NCI-H82 (cell line): ENCODE results near the gene PLA2G7.

Source experiments
- DNase-seq: peaks from one replicate; lab custom pipeline; 2025; lab: John Stamatoyannopoulos, UW

The PLA2G7 gene

GRCh38 chr6:46688966-46689335 lies 46.2 kb downstream of the PLA2G7 start:
- no peak for DNase-seq

DNA sequence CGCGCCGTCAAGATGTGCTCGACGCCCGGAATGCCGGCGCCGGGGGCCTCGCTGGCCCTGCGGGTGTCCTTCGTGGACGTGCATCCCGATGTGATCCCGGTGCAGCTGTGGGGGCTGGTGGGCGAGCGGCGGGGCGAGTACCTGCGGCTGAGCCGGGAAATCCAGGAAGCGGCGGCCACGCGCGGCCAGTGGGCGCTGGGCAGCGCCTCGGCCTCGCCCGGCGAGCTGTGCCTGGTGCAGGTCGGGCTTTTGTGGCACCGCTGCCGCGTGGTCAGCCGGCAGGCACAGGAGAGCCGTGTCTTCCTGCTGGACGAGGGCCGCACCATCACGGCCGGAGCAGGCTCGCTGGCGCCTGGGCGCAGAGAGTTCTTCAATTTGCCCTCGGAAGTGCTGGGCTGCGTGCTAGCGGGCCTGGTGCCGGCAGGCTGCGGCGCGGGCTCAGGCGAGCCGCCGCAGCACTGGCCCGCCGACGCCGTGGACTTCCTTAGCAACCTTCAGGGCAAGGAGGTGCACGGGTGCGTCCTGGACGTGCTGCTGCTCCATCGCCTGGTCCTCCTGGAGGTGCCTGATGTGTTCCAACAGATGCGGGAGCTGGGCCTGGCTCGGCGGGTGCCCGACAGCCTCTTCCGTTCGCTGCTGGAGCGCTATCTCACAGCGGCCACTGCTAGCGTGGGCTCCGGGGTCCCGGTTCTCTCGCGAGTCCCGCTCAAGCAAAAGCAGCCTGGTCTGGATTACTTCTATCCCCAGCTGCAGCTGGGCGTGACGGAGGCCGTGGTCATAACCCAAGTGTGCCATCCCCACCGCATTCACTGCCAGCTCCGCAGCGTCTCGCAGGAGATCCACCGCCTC lies 46.8 kb downstream of the PLA2G7 start:
- DNase-seq = no peak

- no peak for DNase-seq
These were observed 47.5 kb downstream of the PLA2G7 start, which contains the start of gene TDRD6 for GRCh38 chr6:46687619-46688097. TSS of gene TDRD6 (plus strand) at chr6:46687885. CDS start at chr6:46688129, 244 bp downstream.

DNA sequence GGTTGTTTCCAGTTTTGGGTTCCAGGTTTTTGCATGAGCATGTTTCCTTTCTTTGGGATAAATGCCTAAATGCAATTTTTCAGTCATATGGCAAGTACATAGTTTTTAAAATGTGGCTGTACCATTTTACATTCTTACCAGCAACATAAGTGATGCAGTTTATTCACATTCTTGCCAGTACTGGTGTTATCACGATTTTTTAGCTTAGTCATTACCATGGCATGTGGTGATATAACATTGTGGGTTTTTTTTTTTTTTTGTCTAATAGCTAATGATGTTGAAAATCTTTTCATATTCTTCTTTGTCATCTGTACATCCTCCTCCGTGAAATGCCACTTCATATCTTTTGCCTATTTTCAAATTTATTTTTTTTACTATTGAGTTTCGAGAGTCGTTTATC lies 50.4 kb downstream of the PLA2G7 start:
- DNase-seq = no peak

- peak; percentile 34 for DNase-seq
These were observed 57.9 kb downstream of the PLA2G7 start for GRCh38 chr6:46677314-46677654.

DNA sequence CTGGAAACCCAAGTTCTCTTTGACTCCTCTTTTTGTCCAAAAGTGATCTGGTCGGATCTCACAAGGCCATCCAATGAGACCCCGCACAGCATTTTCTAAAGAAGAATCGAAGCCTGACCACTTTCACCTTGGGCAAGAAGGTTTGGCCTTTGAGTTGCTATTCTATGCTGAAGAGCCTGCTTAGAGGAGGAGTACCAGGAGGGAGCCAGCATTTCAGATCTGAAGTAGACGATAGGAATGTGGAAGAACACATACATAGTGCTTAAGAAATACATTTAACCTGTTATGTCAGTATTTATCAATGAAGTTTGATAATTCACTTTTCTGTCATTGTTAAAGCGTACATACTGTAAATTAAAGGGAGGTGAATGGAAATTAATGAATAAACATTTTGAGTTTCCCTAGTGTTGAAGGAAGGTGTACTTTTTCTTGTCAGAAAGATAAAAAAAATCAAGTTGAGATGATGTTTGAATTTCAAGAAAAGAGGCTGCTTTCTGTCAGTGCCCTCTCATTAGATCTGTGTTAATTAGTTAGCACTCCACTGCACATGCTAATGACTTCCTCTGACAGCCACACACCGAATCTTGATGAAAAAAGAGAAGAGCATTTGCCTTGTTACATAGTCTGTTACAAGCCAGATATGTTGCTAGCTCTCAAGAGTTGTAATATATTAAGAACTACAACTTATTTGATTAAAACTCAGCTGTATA lies 58.4 kb downstream of the PLA2G7 start:
- DNase-seq = no peak

- DNase-seq = no peak
These were observed 60.8 kb downstream of the PLA2G7 start for GRCh38 chr6:46674410-46674809.

DNA sequence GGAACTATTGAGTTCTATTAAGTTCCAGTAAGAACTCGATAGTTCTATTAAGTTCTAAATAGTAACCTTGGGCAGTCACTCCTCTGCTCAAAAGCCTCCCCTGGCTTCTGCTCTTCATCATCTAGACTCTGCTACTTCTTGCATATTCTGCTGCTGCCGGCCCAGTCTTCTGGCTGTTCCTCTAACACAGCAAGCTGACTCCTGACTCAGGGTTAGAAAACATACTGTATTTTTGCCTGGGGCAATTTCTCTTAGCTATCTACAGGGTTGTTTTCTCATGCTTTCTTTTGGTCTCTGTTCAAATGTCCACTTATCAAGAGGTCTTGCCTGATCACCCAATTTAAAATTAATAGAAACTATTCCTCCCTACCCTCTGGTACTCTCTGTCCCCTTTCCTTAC lies 67.8 kb downstream of the PLA2G7 start:
- no peak for DNase-seq

DNA sequence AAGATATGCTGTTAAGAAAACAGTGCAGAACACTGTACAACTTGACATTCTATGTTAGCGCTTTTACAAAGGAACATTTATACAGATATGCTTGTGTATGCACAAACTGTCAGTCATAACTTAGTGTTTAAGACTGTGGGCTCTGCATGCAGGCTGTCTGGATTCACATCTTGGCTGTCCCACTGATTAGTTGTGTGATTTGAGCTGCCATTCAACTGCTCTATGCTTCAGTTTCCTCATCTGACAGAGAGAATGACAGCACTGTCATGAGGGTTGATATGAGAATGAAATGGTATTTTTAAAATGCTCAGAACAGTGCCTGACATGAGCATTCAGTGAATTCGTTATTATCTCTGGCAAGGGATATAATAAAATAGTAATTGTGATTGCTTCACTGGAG lies 73.7 kb downstream of the PLA2G7 start:
- no peak for DNase-seq

DNA sequence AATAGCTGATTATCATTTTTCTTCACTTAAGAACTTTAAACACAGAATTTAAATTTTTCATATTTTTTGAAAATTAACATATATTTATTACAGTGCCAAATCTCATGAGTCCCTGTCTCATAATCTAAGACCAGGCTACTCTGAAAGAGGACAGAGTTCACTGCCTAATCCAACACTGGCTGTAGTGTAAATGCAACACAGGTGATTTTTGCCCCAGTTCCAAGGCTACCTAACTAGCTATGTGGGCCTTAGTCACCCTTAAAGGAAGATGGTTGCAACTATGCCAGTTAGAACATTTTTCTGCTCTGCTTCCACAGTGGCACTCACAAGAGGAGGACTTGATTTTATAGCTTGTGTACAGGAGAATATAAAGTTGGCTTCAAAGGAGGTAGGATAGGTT lies 77.5 kb downstream of the PLA2G7 start:
- DNase-seq = no peak

DNA sequence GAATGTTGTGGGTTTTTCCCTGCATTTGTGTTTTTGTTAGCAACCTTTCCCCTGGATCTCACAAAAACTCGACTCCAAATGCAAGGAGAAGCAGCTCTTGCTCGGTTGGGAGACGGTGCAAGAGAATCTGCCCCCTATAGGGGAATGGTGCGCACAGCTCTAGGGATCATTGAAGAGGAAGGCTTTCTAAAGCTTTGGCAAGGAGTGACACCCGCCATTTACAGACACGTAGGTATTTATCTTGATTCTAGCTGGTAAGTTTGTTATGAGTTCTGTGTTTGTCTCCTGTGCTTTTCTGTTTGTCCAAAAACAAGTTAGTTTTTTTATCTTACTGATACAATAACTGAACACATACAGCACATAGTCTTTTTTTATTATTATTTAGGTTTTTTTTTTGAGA lies 79.4 kb downstream of the PLA2G7 start:
- DNase-seq = peak; percentile 61
